Measurements from ENCODE around the gene DGKB.

GRCh38 chr7:14292737-14293136 lies 609.8 kb downstream of the DGKB start:
- TF ChIP-seq TAF1 (IDR thresholded peaks at IDR 0.05; ENCODE audit: low read depth, low read length) = no peak
- TF ChIP-seq SPI1 (IDR thresholded peaks at IDR 0.05; ENCODE audit: low read depth, low read length) = no peak
- no peak for TF ChIP-seq POLR2AphosphoS5 (IDR thresholded peaks at IDR 0.05; ENCODE audit: low read depth, low read length)
- TF ChIP-seq POLR2A (IDR thresholded peaks at IDR 0.05; ENCODE audit: low read depth, low read length) = no peak
- no peak for TF ChIP-seq POU2F2 (IDR thresholded peaks at IDR 0.05; ENCODE audit: low read depth, low read length)
